ENCODE data around the gene OLFM1. TPM values are rescaled to one million over a fixed set of nuclear protein-coding genes. Genes with fewer than 3 reads are reported as not detected.

The OLFM1 gene
- total and polyA plus RNA-seq, 2 of the 4 experiments (the other 2 are of a cell fraction) = 0.36 to 0.38 TPM

DNA sequence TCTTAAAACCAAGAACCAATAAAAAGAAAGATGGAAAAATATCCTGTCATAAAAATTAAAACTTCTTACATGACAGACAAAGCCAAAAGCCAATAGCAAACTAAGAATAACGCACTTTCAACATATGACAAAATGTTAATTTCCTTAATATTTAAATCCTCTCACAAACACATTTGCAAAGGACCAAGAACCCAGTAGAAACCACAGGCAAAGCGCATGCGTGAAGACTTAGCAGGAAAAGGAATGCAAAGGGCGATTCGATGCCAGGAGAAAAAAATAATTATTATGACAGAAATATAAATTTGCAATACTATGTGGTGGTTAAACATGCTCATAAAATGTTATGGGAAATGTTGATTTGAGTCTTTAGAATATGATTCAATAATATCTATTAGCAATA is 39.9 kb upstream of the OLFM1 start:
- no CpG with 5 or more reads among the region's 5 CpGs for WGBS, 2 experiments (ENCODE audit: extremely low coverage in 2 of 2, insufficient read length in 1 of 2)
- Histone ChIP-seq H2BK20ac (ENCODE audit: low read depth, low read length) (no peak overlapping the region), H3K9me1 (ENCODE audit: insufficient read depth, low read length) (no peaks in the 10 kb centered on the region), H4K20me1 (ENCODE audit: insufficient read depth, low read length) (no peaks in the 10 kb centered on the region), H3K36me3 (ENCODE audit: control insufficient read depth, insufficient read depth, low read length) (no peaks in the 10 kb centered on the region), H4K91ac (ENCODE audit: insufficient read depth, low read depth, low read length) (no peak overlapping the region), H3K4me1 (ENCODE audit: control insufficient read depth, insufficient read depth, low read length) (no peaks in the 10 kb centered on the region), H2BK5ac (ENCODE audit: low read depth, low read length, poor library complexity, severe bottlenecking) (no peak overlapping the region), H3K27ac (ENCODE audit: insufficient read depth, low read length) (no peak overlapping the region), H4K8ac (ENCODE audit: low read depth in 2 of 2, low read length in 2 of 2) (no peak overlapping the region), H3K23ac (ENCODE audit: low read depth, low read length) (no peak overlapping the region), H2BK15ac (ENCODE audit: low read depth, low read length) (no peak overlapping the region), H3K4me3 (ENCODE audit: insufficient read depth, low read depth, low read length) (no peak overlapping the region), H4K5ac (ENCODE audit: low read depth, low read length) (no peak overlapping the region), H3K56ac (ENCODE audit: extremely low read depth, insufficient read depth, low read length) (no peak overlapping the region), H3K9me3 (ENCODE audit: control insufficient read depth, insufficient read depth, low read length) (no peaks in the 10 kb centered on the region; the same call in 1 of the 2 replicates), H3K9ac (ENCODE audit: low read depth, low read length) (no peak overlapping the region), H3K4me2 (ENCODE audit: low read depth, low read length) (no peak overlapping the region), H2BK120ac (ENCODE audit: low read depth, low read length) (no peak overlapping the region), H2AK9ac (replicated peaks; ENCODE audit: low read depth, low read length, poor library complexity) (no peak overlapping the region), H3K18ac (ENCODE audit: low read depth, low read length) (no peak overlapping the region), H3K27me3 (ENCODE audit: control insufficient read depth, insufficient read depth, low read length) (peaks cover 1% of the 10 kb centered on the region; the same call in 1 of the 2 replicates), H2AFZ (replicated peaks; ENCODE audit: low read length, poor library complexity) (no peak overlapping the region), H3K4ac (ENCODE audit: low read depth, low read length) (no peak overlapping the region), H3K79me1 (ENCODE audit: low read depth in 1 of 2, low read length in 2 of 2) (no peaks in the 10 kb centered on the region), H3K14ac (replicated peaks; ENCODE audit: low read depth, low read length) (no peak overlapping the region), H2AK5ac (ENCODE audit: low read depth, low read length) (no peak overlapping the region)
- no peak for DNase-seq
- ChIA-PET CTCF (no interaction called here), POLR2A (ENCODE audit: unreplicated experiment) (no interaction called here)
- no TSS peak for BruUV-seq (replicated peaks)
- dilution Hi-C loops (cut with HindIII; ENCODE audit: low sequenced_read_pairs, unreplicated experiment) = no loop called here
- intact Hi-C loops (cut with micrococcal nuclease) = no loop called here
- no peak for ATAC-seq (ENCODE audit: low read depth)
- in situ Hi-C loops (cut with MboI; ENCODE audit: low sequenced_read_pairs) = no loop called here
- TF ChIP-seq, protein P1, sequence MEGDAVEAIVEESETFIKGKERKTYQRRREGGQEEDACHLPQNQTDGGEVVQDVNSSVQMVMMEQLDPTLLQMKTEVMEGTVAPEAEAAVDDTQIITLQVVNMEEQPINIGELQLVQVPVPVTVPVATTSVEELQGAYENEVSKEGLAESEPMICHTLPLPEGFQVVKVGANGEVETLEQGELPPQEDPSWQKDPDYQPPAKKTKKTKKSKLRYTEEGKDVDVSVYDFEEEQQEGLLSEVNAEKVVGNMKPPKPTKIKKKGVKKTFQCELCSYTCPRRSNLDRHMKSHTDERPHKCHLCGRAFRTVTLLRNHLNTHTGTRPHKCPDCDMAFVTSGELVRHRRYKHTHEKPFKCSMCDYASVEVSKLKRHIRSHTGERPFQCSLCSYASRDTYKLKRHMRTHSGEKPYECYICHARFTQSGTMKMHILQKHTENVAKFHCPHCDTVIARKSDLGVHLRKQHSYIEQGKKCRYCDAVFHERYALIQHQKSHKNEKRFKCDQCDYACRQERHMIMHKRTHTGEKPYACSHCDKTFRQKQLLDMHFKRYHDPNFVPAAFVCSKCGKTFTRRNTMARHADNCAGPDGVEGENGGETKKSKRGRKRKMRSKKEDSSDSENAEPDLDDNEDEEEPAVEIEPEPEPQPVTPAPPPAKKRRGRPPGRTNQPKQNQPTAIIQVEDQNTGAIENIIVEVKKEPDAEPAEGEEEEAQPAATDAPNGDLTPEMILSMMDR (conservative IDR thresholded peaks at IDR 0.05; ENCODE audit: low read depth, low read length) = no peak

Data from IMR-90 (cell line).